HUES48 (cell line): ENCODE measurements around the gene DZIP1.

Experiments used
- H3K27ac ChIP-seq: one replicate; pipeline ENCODE4 v1.7.0; 2013; ENCODE audit warnings: low read depth, low read length, inconsistent platforms
- H3K27me3 ChIP-seq: 2 replicates; pipeline ENCODE4 v1.6.1; 2013; ENCODE audit warnings: mild to moderate bottlenecking, low read length; ENCODE audit not compliant: control insufficient read depth, insufficient read depth
- H3K36me3 ChIP-seq: 2 replicates; pipeline ENCODE4 v1.6.1; 2013; ENCODE audit warnings: low read length; ENCODE audit not compliant: control insufficient read depth, insufficient read depth
- H3K4me1 ChIP-seq: 2 replicates; pipeline ENCODE4 v1.6.1; 2013; ENCODE audit warnings: mild to moderate bottlenecking, low read length; ENCODE audit not compliant: control insufficient read depth, insufficient read depth
- H3K4me3 ChIP-seq: 2 replicates; pipeline ENCODE4 v1.5.1; 2013; ENCODE audit warnings: mild to moderate bottlenecking, low read depth, low read length
- H3K9ac ChIP-seq: 2 replicates; pipeline ENCODE4 v1.6.1; 2013; ENCODE audit warnings: mild to moderate bottlenecking, low read depth, low read length, moderate library complexity
- H3K9me3 ChIP-seq: 2 replicates; pipeline ENCODE4 v1.6.1; 2013; ENCODE audit warnings: low read length; ENCODE audit not compliant: control insufficient read depth, insufficient read depth

DZIP1 gene

DNA sequence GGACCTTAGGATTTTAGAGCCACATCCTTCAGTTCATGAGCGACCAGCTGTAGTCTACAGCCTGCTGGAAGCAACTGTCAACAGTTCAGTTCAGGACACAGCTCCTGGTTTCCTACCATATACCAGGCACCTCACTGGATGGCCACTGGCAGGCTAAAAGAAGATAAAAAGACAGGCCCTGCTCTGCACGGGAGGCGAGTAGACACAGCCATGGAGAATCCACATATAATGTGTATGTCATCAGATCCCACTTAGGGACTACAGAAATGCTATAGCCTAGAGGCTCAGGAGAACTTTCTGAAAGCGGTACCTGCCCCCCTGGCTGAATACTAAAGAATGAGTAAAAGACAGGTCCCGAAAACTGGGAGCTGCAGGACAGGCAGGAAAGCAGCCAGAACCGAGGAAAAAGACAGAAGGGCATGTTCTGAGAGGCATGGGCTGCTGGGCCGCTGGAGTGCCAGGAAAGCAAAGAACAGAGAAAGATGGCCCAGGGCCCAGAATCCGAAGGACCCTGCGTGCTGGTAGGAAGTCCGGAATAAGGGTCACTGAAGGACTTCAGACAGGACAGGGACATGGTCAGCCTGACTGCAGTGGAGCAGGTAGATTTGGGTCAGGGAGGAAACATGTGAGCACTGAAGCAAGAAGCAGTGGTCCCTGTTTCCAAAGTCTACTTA, 23.5 kb downstream of the DZIP1 start:
- Histone ChIP-seq H3K4me3 (no peak overlapping the region), H3K36me3 (peaks cover 68% of the 10 kb centered on the region), H3K27ac (no peak overlapping the region), H3K27me3 (no peaks in the 10 kb centered on the region), H3K9me3 (no peaks in the 10 kb centered on the region), H3K4me1 (peaks cover 4% of the 10 kb centered on the region; the same call in 1 of the 2 replicates), H3K9ac (no peak overlapping the region)

DNA sequence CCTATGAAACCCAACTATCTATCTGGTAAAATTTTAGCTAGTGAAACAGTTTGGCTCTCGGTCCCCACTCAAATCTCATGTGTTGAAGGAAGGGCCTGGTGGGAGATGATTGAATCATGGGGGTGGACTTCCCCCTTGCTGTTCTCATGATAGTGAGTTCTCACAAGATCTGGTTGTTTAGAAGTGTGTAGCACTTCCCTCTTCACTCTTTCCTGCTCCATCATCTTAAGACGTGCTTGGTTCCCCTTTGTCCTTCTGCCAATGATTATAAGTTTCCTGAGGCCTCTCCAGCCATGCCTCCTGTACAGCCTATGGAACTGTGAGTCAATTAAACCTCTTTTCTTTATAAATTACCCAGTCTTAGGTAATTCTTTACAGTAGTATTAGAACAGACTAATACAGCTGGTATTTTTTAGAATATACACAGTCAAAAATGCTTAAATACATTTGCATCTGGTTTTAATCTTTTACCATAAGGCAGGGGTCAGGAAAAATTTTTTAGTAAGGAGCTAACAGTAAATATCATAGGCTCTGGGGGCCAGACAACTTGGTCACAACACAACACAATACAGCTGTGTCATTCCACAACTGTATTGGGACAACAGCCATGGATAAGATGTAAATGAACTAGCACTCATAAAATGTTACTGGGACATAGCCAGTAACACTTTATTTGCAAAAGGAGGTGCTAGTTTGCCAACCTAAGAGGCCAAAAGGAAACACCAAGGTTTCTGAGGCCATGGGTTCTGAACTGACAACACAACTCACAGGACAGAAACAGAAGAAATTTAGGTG, 24.3 kb downstream of the DZIP1 start:
- peaks cover 65% of the 10 kb centered on the region for H3K36me3 ChIP-seq
- peaks cover 4% of the 10 kb centered on the region; the same call in 1 of the 2 replicates for H3K4me1 ChIP-seq
- no peak overlapping the region for H3K27ac ChIP-seq

DNA sequence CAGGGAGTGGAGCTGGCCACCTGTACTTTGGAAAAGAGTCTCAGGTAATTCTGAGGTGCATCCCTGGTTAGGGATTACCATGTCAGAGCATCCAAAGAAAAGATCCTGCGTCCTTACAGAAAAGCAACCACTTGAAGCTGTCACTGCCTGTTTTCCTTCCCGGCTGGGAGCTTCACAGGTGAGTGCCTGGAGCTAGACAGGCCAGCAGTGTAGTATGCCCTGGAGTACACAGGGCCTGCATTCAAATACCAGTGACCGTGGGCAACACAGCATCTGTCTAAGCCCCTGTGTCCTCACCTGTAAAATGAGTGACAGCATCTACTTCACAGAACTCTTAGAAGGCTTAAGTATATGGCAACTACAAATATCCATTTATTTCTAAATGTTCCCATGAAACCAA, 29.0 kb downstream of the DZIP1 start:
- Histone ChIP-seq H3K9me3 (no peaks in the 10 kb centered on the region), H3K4me3 (no peak overlapping the region), H3K36me3 (peaks cover 55% of the 10 kb centered on the region), H3K27me3 (no peaks in the 10 kb centered on the region), H3K27ac (no peak overlapping the region), H3K4me1 (no peaks in the 10 kb centered on the region), H3K9ac (no peak overlapping the region)

More for the DNA sequence above, 24.3 kb downstream of the DZIP1 start:
- Histone ChIP-seq H3K9ac (no peak overlapping the region), H3K9me3 (no peaks in the 10 kb centered on the region), H3K27me3 (no peaks in the 10 kb centered on the region), H3K4me3 (no peak overlapping the region)

DNA sequence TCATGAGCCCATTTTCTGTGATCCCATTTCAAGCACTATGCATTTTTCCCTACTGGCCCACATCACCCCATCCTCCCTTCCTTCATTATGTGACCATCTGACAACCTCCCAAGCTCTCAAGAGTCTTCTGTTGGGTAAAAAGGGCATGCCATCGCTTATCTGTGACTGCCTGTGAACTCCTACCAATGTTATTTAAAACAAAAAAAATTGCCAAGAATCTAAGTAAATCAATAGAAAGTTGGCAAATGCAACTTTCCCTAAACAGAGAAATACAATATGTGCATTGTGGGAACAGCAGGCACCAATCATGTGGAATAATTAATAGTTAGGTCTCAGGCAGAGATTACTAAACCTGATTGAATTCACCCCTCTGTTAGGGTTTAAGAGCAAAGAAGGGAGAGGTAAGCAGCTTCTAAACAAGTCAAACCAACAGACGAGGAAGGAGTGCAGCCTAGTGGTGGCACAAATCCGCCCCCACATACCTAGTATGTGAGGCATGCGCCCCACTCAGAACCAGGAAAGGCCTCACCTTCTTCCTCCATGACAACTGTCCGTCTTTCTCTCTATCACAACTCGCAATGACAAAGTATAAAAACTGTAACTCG, 29.8 kb downstream of the DZIP1 start:
- peaks cover 50% of the 10 kb centered on the region for H3K36me3 ChIP-seq
- H3K4me1 ChIP-seq: no peaks in the 10 kb centered on the region
- no peaks in the 10 kb centered on the region for H3K9me3 ChIP-seq
- no peak overlapping the region for H3K27ac ChIP-seq
- no peaks in the 10 kb centered on the region for H3K27me3 ChIP-seq
- H3K4me3 ChIP-seq: no peak overlapping the region
- H3K9ac ChIP-seq: no peak overlapping the region

DNA sequence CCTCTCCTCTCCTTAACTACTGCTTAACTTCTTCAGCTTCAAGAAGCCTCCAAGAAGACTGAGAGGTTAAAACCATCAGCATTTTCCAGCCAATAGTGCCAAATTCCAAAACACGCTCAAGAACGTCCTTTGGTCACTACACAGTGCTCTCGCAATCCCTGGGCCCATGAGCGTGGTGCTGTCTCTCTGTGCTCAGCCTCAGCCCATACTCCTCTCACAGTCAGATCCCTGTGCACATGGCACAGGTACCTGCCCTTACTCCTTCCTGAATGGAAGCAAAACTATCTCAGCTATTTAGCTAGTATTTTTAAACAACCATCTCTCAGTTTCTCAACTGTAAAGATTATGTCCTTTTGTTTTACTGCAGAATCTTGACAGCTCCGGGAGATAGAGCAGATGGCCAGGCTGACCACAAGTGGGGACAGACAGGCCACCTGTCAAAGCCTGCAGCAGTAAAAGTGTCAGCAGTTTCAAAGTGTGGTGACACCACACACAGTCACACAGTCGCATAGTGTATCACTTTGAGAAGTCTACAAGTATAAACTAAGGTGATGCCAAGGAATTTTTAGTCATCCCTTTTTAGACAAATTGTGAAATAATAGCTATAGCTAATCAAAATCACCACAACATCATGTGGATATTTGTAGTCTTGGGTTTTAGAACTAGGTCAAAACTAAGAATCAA, 35.7 kb downstream of the DZIP1 start:
- H3K27ac ChIP-seq: no peak overlapping the region
- peaks cover 40% of the 10 kb centered on the region for H3K36me3 ChIP-seq
- H3K27me3 ChIP-seq: no peaks in the 10 kb centered on the region
- no peaks in the 10 kb centered on the region for H3K9me3 ChIP-seq
- no peak overlapping the region for H3K9ac ChIP-seq
- no peaks in the 10 kb centered on the region for H3K4me1 ChIP-seq
- H3K4me3 ChIP-seq: no peak overlapping the region

DNA sequence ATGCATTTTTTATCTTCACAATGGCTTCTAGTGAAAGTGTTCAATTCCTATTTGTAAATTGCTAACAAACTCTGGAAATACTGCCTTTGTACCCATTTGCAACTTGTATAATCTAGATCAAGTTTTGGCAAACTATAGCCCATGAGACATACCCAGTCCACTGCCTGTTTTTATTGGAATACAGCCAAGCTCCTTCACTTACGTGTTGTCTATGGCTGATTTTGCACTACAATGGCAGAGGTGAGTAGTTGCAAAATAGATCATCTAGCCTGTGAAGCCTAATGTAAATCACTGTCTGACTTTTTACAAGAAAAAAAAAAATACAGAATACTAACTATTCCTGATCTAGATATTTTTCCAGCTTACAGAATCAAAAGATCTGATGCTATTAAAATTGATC, 37.1 kb downstream of the DZIP1 start:
- Histone ChIP-seq H3K27me3 (no peaks in the 10 kb centered on the region), H3K36me3 (peaks cover 42% of the 10 kb centered on the region), H3K9ac (no peak overlapping the region), H3K27ac (no peak overlapping the region), H3K4me1 (no peaks in the 10 kb centered on the region), H3K9me3 (no peaks in the 10 kb centered on the region), H3K4me3 (no peak overlapping the region)

DNA sequence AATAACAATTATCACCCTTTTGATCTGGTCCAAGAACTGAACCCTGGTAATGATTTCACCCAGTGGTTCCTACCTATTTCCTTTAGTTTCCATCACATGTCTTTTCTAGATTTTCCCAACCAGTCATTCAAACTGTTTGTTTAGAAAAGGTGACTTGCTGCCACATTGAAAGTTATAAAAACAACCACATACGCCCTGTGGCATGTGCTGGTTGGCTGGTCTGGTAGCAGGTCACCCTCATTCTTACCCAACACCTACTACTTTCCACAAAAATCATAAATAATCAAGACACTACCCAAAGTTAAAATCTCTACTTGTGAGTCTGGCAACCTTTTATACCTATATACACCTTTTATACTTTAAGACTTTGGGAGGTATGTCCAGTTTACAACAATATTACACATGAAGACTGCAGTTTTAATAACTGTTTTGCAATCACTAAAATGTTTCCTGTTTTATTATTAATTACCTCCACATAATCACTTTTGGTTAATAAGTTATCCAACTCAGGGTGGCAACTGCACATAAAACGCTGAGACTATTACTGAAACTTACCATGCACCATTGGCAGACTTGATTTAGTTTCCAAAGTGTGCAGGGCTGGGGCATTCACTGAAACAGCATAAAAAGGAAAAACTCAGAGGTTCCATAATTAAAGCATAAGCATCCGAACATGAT, 38.9 kb downstream of the DZIP1 start:
- Histone ChIP-seq H3K27me3 (no peaks in the 10 kb centered on the region), H3K9ac (no peak overlapping the region), H3K4me1 (no peaks in the 10 kb centered on the region), H3K36me3 (peaks cover 35% of the 10 kb centered on the region), H3K4me3 (no peak overlapping the region), H3K27ac (no peak overlapping the region), H3K9me3 (no peaks in the 10 kb centered on the region)

DNA sequence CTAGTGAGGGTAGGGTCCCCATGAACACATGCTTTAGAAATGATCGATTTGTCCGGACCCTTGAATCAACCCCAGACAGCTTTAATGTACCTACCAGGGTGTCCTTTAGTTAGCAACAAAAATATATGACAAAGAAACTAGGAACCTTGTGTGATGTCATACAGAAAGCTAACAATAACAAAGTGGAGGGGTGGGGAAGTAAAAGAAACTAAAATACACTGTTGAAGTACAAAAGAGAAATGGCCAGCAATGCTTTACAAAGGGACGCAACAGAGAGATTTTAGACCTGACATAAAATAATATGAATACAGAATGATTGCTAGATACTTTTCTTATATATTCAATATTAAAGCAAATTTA, 40.0 kb downstream of the DZIP1 start:
- Histone ChIP-seq H3K9me3 (no peaks in the 10 kb centered on the region), H3K4me3 (no peak overlapping the region), H3K27ac (no peak overlapping the region), H3K36me3 (peaks cover 42% of the 10 kb centered on the region), H3K27me3 (no peaks in the 10 kb centered on the region), H3K9ac (no peak overlapping the region), H3K4me1 (no peaks in the 10 kb centered on the region)

DNA sequence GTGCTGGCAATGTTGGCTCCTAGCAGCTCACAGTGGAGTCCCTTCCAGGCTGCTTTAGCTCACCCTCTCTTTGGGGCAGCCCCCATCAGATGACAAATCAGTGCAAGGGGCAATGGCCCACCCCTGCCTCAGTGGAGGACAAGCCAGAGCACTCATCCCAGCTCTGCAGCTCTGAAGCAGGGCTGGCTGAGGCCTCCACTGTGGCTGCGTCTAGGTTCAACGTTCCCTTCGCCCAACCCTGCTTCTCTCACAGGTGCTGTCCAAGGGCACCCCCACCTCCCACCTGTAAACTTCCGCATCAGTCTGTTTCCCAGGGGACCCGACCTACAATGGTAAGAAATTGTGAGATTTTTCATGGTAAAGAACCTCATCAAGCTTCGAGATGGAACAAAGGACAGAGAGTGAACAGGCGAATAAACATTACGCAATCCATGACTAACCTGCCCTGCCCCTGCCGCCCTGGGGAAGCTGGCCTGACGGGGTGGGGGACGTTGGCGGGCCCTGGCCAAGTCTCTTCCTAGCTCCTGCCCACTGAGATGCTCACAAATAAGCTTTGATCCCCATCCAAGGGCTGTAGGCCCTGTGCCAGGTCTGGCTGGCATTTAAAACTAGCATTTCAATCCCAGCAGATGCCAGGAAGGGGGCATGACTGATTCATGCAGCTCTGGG, 40.5 kb downstream of the DZIP1 start:
- Histone ChIP-seq H3K9me3 (no peaks in the 10 kb centered on the region), H3K4me3 (no peak overlapping the region), H3K9ac (no peak overlapping the region), H3K36me3 (peaks cover 38% of the 10 kb centered on the region), H3K27ac (no peak overlapping the region), H3K4me1 (no peaks in the 10 kb centered on the region), H3K27me3 (no peaks in the 10 kb centered on the region)

DNA sequence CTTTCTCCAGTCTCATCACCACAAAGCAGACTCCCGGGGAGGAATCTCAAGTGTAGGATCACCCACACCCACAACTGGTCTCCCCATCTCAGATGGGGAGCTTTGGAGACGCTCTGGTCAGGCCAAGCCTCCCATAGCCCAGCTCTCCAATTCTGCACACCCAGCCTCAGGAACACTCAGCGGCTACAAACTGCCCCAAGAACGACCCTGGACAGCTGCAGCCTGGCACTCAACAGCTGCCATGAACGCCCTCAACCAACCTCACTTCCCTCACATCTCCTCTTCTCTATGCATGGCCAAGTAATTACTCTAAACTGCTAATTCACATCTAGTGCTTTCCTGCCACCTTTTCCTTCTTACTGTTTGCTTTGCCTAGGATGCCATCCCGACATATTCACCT, 42.6 kb downstream of the DZIP1 start:
- H3K9ac ChIP-seq: no peak overlapping the region
- no peak overlapping the region for H3K4me3 ChIP-seq
- H3K9me3 ChIP-seq: no peaks in the 10 kb centered on the region
- no peaks in the 10 kb centered on the region for H3K27me3 ChIP-seq
- H3K4me1 ChIP-seq: no peaks in the 10 kb centered on the region
- H3K27ac ChIP-seq: no peak overlapping the region
- H3K36me3 ChIP-seq: peaks cover 33% of the 10 kb centered on the region
